GM19455 (cell line): ENCODE measurements around the gene KCNA1.
A peak's percentile ranks its signal among the peaks of the same experiment; 100 is the strongest.

Experiments
- ATAC-seq: cut with Tn5 transposase; IDR thresholded peaks from one replicate; pipeline ENCODE4 v1.9.1; 2021; ENCODE audit not compliant: unreplicated experiment

Gene KCNA1

DNA sequence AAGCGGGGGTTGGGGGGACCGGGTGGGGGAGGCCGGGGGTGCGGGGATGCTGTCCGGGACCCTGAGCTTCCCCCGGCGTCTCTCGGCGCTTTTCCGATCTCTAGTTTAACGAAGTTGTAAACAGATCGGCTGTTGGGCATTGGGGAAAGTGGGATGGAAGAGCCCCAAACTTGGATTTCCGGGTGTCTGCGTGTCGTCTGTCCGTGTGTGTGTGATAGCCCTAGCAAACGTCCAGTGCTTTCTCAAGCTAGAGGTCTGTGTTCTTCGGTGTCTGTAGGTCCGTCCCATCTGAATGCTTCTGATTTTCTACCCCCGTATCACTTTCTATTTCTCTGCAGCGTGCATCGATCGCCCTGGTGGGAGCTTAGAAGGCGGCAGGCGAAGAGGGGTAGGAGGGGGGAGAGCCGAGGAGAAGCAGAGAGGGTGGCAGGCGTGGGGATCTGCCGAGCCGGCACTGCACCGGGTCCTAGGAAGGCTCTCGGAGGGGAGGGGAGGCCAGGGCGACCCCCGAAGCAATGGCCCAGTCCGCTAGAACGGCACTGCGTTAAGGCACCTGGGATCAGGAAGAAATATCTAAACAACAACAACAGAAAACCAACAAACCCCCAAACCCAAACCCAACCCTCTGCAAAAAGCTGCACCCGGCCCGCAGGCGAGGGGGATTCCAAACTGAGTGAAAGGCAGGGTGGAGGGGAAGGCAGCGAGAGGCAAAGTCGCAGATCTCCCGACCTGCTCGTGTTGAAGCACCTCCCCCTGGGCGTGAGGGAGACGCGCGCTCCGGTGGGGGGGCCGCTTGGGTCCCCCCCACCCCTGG lies 1.0 kb downstream of the KCNA1 start:
- no peak for ATAC-seq

DNA sequence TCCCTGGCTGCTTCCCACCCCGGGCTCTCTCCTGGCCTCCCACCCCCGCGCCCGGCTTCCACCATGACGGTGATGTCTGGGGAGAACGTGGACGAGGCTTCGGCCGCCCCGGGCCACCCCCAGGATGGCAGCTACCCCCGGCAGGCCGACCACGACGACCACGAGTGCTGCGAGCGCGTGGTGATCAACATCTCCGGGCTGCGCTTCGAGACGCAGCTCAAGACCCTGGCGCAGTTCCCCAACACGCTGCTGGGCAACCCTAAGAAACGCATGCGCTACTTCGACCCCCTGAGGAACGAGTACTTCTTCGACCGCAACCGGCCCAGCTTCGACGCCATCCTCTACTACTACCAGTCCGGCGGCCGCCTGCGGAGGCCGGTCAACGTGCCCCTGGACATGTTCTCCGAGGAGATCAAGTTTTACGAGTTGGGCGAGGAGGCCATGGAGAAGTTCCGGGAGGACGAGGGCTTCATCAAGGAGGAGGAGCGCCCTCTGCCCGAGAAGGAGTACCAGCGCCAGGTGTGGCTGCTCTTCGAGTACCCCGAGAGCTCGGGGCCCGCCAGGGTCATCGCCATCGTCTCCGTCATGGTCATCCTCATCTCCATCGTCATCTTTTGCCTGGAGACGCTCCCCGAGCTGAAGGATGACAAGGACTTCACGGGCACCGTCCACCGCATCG lies 1.8 kb downstream of the KCNA1 start:
- ATAC-seq: no peak

GRCh38 chr12:4914720-4915119 lies 5.0 kb downstream of the KCNA1 start:
- no peak for ATAC-seq

- no peak for ATAC-seq
Measured at GRCh38 chr12:4915752-4916151, 6.0 kb downstream of the KCNA1 start.

DNA sequence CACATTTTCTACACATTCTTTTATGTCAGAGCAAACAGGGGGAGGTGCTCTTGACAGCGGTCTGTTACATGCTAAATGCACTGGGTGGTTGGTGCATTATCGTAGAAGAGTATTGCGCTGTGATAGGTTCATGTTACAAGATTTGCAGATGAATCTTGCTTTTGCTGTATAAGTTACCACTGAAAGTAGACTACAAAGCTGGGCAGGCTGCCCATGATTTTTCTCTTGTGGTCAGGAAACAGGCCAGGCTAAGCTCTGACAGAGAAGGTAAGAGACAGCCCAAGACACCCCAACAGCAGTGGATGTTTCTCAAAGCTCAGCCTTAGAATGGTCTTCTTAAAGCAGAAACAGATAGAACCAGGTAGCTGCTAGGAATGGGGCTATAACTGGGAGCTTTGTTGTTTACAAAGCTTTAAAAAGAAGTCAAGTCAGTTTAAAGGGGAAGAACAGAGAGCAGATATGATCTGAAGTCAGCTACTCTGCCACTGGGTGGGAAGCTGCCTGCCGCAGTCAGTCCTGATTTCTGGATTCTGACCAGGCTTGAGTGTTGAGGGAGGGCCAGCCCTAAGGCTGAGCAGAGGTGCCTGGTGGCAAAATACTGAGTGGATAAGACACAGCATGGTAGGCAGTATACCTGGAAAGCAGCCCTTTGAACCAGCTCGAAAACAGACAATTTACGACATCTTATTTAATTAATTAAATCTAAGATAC lies 9.4 kb downstream of the KCNA1 start:
- no peak for ATAC-seq

DNA sequence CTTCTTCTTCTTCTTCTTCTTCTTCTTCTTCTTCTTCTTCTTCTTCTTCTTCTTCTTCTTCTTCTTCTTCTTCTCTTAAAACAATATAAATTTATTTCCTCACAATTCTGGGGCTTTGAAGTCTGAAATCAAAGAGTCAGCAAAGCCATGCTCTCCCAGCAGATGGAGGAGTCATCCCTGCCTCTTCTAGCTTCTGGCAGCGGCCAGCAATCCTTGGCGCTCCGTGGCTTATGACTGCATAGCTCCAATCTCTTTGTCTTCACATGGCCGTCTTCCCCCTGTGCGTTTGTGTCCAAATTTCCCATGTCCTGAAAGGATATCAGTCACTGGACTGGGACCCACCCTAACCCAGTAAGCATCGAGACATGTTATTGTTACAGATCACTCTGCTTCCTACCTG lies 22.9 kb downstream of the KCNA1 start:
- no peak for ATAC-seq

DNA sequence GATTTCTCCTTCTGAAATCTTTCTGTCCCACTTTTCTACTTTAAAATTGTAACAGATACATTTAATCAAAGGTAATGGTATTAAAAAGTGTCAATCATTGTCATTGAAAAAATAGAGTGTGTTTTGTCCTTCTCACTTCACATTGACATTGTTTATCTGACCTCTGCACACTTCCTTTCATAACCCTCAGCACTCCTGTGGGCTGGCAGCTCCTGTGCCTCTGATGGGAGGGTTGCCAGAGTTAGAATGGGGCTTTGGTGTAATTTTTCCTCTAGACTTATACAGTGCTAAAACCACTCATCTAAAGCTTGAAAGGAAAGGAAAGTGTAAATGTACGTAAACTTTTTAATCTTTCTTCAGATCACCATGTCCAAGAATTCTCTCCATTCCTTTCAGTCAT lies 23.7 kb downstream of the KCNA1 start:
- ATAC-seq: no peak

DNA sequence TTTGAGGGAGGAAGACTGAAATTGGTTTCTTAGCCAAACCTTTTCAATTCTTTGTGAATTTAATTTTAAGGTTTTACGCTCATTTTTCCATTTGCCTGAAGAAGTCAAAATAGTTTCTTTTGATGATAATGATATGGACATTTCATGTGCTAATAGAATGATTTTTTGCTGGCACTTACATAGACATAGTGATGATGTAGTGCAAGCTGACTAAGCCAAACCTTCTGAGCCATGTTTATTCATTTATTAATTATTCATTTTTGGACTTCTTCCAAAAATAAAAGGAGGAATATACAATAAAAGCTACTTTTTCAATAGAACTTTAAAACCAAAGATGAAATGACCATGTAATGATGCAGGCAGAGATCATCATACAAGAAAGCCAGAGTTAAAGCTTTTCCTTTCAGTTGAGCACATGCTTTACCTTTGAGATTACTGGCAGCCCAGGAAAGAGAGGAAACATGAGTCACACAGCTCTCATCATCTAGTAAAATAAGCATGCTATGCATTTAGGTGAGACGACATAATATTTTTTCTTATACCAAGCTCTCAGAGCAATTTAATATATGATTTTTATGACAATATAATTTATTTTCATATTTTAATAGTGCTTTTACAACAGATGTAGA lies 24.8 kb downstream of the KCNA1 start:
- no peak for ATAC-seq

DNA sequence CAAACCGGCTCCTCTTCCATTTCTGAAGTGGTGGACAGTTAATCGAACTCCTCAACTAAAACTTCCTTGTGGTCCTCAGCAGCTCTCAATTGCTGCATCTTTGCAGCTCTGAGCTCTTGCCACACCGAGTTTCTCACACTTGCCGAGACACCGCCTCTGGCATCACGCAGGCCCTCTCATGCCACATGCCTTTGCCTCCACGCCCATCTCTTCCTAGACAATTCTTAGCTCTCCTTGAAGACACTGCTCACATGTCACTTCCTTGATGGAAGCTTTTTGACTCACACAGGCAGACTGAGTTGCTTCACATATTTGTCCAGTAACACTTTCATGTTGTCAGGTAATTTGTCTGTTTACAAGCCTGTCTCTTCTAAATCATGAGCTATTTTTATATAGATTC lies 29.2 kb downstream of the KCNA1 start:
- ATAC-seq: no peak

GRCh38 chr12:4939418-4940023 lies 29.8 kb downstream of the KCNA1 start:
- no peak for ATAC-seq

- ATAC-seq: peak; percentile 90
Measured at GRCh38 chr12:4943067-4943937, 33.6 kb downstream of the KCNA1 start.

DNA sequence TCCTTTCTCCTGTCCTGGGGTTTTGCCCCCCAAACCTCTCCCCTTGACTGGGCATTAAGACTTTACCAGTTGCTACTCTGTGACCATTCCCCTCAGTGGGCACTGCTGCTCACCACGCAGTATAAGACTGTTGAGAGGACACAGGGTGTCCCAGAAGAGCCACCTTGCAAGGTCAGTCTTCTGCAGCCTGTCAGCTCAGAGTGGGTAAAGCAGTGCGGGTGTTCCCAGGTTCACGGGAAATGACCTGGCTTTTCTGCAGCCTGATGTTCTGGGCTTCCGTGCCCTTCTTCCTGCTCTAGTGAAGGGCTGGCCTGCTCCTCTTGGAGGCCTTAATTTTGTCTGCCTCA lies 34.2 kb downstream of the KCNA1 start:
- no peak for ATAC-seq

- no peak for ATAC-seq
Measured at GRCh38 chr12:4947253-4947652, 37.5 kb downstream of the KCNA1 start.

DNA sequence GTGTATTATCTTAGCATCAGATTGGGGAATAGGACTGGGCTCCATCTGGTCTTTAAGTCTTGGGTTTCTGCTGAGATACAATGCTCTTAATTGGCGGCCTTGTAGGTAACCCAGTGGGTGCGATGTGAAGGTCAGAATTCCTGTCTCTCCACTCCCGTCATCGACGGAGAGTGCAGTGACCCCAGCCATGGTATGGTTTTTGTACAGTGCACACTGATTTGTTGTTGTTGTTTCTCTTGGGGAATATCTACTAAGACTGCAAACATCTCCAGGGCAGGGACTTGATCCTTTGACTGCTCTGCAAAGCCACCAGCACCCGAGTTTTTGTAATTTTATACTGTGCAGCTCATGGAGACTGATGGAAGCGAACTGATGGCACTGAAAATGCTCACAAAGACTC lies 41.4 kb downstream of the KCNA1 start:
- ATAC-seq: no peak

GRCh38 chr12:4951601-4952000 lies 41.9 kb downstream of the KCNA1 start:
- ATAC-seq: no peak

DNA sequence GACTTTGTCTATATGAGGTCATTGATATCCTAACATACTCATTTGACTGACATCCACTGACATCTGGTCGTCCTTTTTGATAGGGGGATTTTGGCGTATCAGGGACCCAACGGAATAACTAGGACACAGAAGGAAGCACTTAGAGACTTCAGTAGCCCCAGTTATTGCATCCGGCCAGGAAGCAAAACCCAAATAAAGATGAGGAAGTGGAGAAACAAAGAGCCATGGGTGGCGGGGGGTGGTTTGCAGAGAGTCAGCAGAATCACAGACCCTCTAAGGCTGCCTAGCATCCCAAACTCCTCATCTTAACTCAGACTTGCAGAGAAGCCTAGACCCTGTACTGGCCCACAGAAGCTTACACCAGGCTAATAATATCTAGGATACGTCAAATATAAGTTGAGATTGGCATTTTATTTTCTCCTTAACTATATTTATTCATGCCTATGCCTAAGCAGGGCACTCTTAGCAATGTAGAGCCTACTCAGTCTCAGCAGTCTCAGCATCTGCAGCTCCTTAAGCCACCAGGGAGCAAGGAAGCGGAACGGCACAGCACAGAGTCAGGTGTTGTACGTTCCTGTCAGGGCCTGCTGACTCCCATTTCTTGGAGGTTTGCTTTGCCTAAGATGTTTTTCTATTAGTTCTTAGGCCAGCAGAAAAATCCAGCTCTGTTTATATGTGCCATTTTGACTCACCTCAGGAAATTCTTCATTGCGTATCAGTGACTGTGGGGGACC lies 45.1 kb downstream of the KCNA1 start:
- no peak for ATAC-seq

GRCh38 chr12:4956054-4956453 lies 46.3 kb downstream of the KCNA1 start:
- ATAC-seq: no peak

DNA sequence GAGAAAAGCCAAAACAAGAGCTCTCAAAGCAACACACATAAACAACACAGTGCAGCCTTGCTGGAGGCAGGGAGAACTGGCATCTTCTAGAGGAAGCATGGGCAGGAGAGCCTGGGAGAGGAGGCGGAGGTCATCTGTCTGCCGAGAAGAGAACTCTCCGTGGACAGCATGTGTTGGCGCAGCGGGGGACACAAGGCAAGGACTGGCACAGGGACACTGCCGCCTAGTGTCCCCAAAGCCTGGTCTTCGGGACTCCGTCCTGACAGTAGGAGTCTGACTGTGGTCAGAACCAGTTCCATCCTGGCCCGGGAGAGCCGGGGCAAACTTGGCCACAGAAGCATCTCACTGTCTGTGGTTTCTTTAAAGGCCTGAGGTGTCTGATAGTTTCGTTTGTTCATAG lies 47.3 kb downstream of the KCNA1 start:
- ATAC-seq: no peak

GRCh38 chr12:4957761-4958160 lies 48.1 kb downstream of the KCNA1 start:
- ATAC-seq: no peak
